Measurements from ENCODE around the gene MPPE1.

Gene MPPE1

DNA sequence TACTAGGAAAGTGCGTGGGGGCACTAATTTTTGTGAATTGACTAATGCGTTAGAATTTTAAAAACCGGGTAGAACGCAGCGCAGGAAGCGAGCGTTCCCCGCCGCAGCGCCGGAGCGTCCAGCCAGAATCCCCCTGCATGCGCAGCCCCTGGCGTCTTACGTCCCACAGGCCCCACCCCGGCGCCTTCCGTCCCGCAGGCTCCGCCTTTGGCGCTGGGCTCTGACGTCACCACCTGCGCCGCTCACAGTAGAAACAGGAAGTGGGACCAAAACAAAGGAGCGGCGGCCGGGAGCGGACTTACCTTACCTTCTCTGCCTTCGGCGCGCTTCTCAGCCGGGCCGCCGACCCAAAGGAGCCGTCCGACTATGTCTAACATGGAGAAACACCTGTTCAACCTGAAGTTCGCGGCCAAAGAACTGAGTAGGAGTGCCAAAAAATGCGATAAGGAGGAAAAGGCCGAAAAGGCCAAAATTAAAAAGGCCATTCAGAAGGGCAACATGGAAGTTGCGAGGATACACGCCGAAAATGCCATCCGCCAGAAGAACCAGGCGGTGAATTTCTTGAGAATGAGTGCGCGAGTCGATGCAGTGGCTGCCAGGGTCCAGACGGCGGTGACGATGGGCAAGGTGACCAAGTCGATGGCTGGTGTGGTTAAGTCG is 56.8 kb downstream of the MPPE1 start, which contains the start of gene CHMP1B:
Gene CHMP1B, plus strand, starts transcription at position 268 of the 660 bp plus-strand sequence. Its CDS starts 99 bp downstream, at position 367.
- DNase-seq = peak; percentile 95 to 97

DNA sequence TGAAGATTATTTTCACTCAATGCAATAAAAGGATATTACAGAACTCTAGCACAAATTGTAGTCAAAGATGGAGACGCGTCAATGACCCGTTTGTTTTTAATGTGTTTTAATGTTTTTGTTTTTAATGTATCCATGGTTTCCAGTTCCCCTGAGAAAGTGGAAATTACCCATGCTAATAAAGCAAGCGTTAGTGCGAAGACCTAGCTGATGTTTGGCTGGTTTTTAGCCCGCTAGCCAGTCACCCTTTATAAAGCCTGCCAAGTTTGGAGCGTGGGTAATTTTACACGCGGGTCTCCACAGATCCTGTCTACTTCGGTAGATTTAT is 57.3 kb downstream of the MPPE1 start:
- DNase-seq = no peak

DNA sequence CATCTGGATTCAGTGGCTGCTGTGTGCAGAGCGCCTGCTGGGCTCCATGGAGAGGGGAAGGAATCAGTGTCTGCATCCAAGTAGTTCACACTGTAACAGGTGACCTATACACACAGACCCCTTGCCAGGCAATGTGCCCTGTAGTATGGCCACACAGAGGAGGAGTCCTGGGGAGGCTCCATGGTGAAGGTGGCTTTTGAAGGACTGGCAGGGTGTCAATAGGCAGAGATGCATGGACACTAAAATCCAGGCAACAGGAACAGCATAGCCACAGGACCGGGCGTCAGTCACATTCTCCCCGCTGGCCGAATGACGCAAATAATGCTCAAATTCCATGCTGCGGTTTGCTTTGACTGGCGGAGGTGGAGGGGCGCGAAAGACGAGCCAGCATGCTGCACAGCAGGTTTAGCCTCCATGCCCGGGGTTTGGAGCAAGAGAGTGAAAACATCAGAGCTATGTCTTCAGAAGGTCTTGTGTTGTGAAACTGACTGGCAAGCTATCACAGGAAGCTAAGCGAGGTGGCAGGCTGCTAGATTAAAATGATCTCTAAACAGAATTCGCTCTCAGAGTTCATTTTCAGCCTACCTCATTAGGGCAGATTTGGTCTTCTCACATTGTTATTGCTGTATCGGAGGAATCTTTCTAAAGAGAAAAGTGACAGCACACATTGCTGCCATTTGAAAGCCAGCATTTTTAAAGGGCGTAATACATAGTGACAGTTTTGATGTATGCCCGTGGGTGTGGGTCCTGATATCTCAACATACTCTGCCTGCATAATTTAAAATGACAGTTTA is 58.1 kb downstream of the MPPE1 start:
- DNase-seq = peak; percentile 21 to 46

DNA sequence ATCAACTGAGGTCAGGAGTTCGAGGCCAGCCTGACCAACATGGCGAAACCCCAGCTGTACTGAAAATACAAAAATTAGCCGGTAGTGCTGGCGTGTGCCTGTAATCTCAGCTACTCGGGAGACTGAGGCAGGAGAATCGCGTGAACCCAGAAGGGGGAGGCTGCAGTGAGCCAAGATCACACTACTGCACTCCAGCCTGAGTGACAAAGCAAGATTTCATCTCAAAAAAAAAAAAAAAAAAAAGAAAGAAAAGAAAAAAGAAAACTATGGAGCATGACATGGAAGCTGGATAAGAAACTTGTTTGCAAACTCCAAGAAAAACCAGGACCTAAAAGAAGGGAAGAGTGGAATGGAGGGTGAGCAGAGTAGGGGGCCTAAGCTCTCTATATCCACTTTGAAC is 58.8 kb downstream of the MPPE1 start:
- DNase-seq = no peak

DNA sequence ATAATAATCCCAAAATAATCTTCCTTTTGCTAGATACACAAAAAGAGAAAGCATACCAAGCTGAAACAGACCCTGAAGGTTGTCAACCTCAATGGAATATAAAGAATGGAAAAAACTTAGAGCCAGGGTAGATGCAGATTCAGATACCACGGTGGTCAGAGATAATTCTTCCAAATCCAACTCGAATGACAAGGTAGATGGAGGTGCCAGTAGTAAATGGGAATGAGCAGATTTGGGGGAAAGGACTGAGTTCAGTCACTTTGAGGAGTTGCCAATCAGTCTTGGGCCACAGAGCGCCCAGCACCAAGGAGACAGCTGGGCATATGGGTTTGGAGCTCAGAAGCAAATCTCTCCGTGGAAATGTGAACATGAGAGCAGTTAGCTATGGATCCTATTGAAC is 60.3 kb downstream of the MPPE1 start:
- no peak for DNase-seq

DNA sequence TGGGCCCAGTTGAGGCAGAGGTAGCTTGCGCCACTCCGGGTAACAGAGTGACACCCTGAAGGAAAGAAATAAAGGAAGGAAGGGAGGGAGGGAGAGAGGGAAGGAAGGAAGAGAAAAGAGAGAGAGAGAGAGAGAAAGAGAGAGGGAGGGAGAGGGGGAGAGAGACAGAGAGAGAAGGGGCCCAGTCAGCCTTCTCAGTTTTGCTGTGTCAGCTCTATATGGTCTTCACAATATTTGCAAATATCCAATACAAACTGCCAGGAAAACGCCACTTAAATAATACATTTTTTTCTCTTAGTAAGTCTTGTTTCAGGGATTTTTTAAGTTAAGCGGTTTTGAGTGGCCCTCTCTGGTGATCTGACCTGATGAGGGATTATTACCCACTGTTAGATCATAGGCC is 62.5 kb downstream of the MPPE1 start:
- no peak for DNase-seq

DNA sequence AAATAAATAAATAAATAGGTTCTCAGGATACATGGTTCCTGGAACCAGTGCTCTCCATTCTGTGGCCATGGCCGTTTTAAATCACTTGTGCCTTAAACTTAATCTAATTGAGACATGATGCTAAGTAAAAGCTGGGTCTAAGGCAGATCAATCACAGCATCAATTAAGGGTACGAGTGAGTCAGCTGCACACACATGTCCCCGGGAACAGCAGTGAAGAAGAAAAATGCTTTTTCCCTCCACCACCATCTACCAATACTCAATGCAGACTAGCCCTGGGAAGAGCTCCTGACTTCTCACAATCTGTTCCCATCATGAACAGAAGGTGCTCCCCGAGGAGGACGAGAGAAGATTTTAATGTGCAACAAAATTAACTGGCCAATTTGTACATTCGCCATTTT is 63.7 kb downstream of the MPPE1 start:
- DNase-seq = no peak

DNA sequence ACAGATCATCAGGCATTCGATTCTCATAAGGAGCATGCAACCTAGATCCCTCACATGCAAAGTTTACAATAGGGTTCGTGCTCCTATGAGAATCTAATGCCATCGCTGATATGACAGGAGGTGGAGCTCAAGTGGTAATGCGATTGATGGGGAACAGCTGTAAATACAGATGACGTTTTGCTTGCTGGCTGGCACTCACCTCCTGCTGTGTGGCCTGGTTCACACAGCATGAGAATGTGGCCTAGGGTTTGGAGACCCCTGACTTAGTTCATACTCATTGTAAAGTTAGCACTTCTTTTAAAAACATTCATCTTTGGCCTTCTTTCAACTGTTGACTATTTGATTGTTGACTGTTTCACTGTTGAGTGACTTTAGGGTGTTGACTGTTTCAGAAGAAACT is 65.6 kb downstream of the MPPE1 start:
- no peak for DNase-seq

DNA sequence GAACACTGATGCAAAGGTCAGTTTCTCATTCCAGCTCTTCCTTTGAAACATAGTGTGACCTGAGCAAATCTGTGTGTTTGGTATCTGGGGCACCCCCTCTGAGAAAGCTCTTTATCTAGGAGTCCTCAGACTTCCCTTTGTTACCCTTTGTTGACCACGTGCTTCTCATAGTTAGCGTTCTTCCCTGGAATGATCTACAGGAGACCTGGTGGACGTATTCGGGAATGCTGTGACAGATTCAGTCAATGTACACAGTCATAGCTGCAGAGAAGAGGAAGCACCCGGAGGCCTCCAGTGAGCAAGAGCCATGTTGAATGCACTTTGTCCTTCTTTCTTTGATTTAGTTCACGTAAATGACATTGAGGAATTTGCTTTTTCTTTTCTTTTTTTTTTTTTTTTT is 67.6 kb downstream of the MPPE1 start:
- no peak for DNase-seq

DNA sequence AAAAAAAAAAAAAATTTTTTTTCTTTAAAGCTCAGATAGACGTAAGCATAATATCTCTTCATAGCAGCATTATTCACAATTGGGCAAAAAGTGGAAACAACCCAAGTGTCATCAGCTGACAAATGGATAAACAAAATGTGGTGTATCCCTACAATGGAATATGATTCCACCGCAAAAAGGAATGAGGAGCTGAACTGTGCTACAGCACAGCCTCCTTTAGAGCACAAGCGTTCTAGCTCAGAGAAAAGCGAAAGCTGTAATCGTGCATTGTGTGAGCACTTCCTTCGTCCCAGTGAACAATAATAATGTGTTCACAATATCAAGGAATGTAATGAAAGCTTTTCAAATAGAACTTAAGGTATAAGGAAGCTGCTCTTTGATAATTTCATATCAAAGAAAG is 68.6 kb downstream of the MPPE1 start:
- no peak for DNase-seq

DNA sequence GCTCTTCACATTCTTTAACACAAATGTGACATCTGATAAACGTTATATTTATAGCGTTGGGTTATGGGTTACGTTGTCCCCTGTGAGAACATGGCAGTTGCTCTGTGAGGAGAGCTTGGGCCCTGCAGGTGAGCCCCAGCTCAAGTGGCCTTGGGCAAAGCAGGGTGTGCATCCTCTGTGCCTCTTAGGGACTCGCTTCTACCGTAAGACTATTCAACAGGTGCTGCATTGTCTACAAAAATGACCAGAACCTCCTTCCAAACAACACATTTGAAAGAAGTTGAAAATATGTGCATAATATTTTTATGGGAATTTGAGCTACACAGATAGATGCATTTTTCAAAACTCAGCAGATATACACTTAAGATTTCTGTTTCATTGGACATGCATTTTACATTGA is 73.3 kb downstream of the MPPE1 start:
- DNase-seq = no peak
